ENCODE results near the gene APOBEC2.
"Not testable (repeated sequence)": the region's sequence is repeated elsewhere in the genome, so short reads cannot be mapped to it uniquely, and the experiment has no call there.

APOBEC2 gene

DNA sequence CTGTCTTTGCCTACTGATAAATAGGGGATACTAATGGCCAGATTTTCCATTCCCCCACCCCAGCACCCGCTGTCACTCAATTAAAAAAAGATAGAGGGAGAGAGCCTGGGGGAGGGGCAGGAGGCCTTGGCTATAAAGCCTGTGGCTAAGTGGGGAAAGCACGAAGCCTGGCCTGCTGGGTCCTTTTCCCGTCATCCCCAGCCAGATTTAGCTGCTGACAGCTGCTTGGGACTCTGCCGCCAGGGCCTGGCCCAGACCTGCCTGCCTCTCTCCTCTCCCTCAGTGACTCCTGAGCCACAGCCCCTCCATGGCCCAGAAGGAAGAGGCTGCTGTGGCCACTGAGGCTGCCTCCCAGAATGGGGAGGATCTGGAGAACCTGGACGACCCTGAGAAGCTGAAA is at the start of gene APOBEC2:
Gene APOBEC2, plus strand, starts transcription at position 162 of the 400 bp plus-strand sequence. Its CDS starts 146 bp downstream, at position 308.
- no peak for DNase-seq

GRCh38 chr6:41006217-41006616 is 46.8 kb upstream of the APOBEC2 start:
- peak; percentile 18 for DNase-seq

DNA sequence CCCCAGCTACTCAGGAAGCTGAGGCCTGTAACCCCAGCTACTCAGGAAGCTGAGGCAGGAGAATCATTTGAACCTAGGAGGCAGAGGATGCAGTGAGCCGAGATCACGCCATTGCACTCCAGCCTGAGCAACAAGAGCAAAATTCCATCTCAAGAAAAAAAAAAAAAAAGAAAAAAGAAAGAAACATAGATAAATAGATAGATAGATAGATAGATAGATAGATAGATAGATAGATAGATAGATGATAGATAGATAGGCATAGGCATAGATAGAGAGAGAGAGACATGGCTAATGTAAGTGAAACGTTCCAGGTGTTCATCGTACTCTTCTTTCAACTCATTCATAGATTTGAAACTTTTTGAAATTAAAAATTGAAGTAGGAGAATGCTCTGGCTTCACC is 46.0 kb upstream of the APOBEC2 start:
- DNase-seq: not testable (repeated sequence)

DNA sequence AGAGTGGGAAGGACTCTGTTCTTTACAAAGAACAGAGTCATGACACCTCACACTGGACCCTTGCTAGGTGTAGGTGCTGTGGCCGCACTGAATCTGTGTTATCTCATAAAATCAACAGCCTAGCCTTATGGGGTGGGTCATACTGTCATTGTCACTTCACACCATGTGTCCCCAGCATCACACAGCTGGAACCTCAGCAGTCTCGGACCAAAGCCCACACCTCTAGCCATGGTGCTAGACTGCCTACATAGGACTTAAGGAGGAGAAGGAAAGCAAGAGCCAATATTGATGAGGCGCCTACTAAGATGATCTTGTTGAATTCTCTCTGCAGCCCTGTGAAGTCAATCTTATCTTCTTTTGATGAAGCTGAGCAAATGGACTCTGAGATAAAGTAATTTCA is 45.0 kb upstream of the APOBEC2 start:
- DNase-seq: no peak

GRCh38 chr6:41009669-41010068 is 43.3 kb upstream of the APOBEC2 start:
- DNase-seq: no peak

- DNase-seq: no peak
Measured at GRCh38 chr6:41011673-41012072, 41.3 kb upstream of the APOBEC2 start.

GRCh38 chr6:41013466-41014153 is 39.4 kb upstream of the APOBEC2 start:
- DNase-seq: no peak

DNA sequence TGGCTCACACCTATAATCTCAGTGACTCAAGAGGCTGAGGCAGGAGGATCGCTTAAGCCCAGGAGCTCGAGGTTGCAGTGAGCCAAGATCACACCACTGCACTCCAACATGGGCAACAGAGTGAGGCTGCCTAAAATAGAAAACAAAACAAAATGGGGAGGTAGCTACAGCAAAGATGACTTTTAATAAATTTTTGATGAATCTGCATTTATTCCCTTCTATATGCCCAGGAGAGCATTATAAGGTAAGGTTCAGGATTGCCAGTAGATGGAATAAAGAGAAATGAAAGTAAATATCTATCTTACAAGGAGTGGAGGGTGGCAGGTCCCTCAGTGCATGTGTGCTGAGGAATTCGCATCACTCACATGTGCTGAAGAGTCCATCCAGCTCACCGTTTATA is 38.2 kb upstream of the APOBEC2 start:
- no peak for DNase-seq

GRCh38 chr6:41015860-41016259 is 37.1 kb upstream of the APOBEC2 start:
- DNase-seq: not testable (repeated sequence)

DNA sequence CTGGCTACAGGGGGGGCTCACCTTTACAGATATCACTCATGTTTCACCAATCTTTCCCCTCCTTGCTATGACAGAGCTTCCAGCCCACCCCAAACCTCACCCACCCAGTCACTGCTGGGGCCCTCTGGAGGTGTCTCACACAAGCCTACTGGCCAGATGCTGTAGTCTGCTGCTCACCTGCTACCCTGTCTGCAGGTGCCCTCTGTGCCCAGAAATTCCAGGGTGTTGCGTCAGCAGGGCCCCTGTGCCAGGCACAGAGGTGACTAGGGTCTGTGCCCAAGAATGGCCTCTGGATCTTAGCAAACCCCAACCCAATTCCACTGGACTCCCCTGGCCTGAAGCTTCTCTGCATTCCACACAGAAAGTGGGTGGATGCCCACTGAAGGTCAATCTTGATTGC is 35.3 kb upstream of the APOBEC2 start:
- DNase-seq: no peak

DNA sequence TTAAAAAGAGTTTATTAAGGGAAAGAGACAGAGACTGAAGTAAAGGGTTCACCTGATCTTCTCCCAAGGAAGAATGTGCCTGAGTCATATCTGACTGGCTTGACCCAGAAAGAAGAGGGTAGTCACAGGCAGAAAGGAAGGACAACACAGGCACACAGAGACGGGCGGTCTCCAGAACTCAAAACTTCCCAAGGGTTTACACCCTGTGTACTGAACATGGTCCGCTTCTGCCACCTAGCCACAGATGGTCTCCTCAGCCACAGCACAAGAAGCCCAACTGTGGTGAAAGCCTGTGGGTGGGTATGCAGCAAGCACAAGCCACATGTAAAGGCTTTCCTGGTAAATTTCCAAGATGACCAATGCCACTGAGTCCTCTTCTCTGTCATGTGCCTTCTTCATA is 31.2 kb upstream of the APOBEC2 start:
- no peak for DNase-seq

GRCh38 chr6:41022294-41022693 is 30.7 kb upstream of the APOBEC2 start:
- DNase-seq: no peak

- DNase-seq: no peak
Measured at GRCh38 chr6:41023114-41023513, 29.9 kb upstream of the APOBEC2 start.

GRCh38 chr6:41025966-41026530 is 27.0 kb upstream of the APOBEC2 start:
- DNase-seq: no peak

DNA sequence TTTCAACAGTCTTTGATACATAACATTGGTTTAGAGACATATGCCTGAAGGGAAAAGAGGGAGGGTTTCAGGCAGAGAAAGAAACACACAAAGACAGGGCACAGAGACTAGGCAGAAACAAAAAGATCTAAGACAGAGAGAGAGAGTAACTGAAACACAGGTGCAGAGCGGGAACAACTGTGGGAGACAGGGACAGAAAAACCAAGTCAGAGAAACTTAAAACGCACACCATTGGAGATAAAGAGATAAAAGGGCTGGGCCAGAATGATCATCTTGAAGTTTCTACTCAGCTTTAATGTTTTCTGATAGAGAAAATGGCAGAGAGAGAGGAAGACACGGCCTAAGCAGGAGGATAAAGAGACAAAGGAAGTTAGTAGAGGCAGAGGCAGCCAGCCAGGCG is 25.8 kb upstream of the APOBEC2 start:
- no peak for DNase-seq

DNA sequence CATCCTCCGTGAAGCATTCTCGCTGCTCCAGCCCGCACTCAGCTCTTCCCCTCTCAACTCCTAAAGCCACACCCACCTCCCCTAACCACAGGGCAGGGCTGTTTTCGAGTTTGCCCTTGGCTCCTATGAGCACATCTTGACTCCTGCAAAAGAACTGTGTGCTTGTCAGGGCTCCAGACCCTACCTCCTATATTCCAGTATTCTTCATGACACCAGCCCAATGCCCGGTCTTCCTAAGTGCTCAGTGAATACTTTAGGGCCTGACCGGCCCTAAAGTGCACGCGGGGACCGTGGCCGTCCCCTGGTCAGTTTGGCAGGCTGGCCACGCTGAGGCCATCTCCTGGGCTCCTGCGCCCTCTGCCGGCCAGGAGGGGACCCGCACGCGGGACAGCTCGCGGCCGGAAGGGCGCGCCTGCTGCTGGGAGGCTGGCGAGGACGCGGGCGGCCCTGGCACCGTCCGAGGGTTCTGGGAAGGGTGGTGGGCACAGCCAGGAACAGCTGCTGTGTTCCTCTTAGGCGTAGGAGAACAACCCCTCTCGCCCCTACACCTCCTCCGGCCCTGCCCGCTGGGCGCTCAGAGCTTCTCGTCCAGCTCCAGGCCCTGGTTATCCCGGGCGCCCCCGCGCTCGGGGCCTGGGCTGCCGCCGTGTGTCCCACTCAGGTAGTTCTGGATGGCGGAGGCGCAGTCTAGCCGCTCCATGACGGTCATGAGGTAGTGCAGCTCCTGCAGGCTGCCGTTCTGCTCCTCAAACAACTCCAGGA is 25.0 kb upstream of the APOBEC2 start:
- peak; percentile 63 for DNase-seq

DNA sequence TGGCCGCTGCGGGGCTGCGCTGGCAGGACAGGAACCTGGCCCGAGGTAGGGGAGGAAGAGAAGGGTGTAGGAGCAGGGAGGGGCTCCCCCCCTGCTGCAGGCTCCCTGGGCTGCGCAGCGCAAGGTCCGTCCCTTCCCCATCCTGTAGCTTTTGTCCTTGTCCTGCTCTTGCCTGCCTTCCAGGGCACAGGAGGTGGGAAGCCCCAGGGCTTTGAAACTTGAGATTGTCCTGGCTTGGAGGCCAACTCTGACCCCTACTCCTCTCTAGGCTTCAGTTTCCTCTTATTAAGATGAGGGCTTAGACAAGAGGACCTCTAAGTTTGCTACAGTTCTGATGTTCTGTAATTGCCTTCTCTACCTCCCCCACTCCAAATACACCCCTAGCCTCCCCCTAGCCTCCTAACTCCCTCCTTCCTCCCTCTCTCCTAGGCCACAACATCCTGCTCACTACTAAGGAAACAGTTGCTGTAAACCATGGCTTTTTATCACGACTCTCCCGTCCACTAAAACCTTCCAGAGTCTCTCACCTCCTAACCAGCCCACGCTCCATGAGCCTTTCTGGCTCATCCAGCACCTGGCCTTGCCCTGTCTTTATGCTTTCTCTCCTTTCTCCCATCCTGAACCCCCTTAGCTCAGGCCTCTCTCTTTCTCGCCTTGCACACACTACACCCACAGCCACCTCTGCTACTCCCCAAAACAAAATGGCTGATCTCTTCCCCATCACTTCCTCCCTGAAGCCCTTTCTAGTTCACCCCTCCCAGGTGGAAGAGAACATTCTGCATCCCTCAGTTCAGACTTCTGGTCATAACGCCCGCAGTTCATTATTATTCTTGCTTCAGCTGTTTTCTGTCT is 24.2 kb upstream of the APOBEC2 start:
- DNase-seq: peak; percentile 57

GRCh38 chr6:41032830-41033229 is 20.2 kb upstream of the APOBEC2 start:
- no peak for DNase-seq

- no peak for DNase-seq
Measured at GRCh38 chr6:41033776-41034175, 19.2 kb upstream of the APOBEC2 start.

- no peak for DNase-seq
Measured at GRCh38 chr6:41036186-41036585, 16.8 kb upstream of the APOBEC2 start.

GRCh38 chr6:41036601-41037000 is 16.4 kb upstream of the APOBEC2 start:
- no peak for DNase-seq

DNA sequence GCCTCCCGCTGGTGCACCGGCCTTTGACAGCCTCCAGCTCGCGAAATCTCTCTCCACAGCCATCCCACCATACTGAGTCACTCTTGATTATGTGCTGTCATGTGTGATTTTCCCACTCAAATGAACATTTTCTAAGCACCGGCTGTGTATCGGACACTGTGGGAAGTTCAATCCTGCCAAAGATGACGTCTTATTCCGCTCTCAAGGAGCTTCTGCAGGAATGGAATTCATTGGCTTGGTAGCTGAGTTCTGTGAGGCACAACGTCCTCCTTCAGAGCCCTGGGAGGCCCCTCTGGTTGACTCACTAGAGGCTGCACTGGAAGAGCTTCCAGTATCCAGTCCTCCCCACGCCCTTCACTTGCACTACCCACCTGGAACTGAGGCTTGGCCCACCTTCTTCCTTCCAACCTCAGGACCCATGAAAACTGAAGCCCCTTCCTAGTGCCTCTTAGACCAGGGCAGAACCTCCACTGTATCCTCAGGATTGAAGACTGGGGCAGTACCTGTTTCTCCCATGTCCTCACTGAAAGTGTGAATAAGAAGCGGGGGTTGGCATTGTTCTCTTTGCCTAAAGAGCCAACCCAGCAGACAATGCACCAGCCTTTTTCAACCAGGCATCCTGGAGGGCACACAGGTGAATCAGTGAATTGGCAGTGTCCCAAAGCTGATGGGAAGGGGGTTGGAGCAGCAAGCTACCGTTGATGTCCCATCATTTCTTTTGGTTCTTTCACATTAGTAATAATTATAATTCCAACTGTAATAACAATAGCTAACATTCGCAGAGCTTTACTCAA is 15.7 kb upstream of the APOBEC2 start:
- no peak for DNase-seq

Data from NCI-H1436 (cell line).